AG09309 (cell line): Measurements from ENCODE around the gene MBOAT1.
"Not testable (repeated sequence)": the region's sequence is repeated elsewhere in the genome, so short reads cannot be mapped to it uniquely, and the experiment has no call there.

Source experiments
- DNase-seq: peaks from one replicate; pipeline ENCODE4 v3.0.0-alpha.2; 2010; ENCODE audit warnings: low read depth
- H3K4me3 ChIP-seq: 2 replicates; pipeline ENCODE4 v1.5.1; 2011; ENCODE audit warnings: mild to moderate bottlenecking, low read depth, low read length, moderate library complexity; ENCODE audit not compliant: control insufficient read depth
- TF ChIP-seq, protein P1 (sequence below): IDR thresholded peaks from 2 replicates; pipeline ENCODE4 v1.5.1; 2011; ENCODE audit warnings: mild to moderate bottlenecking, low read depth, low read length, inconsistent platforms; ENCODE audit not compliant: insufficient read depth, control insufficient read depth; ENCODE audit errors: missing control alignments

MBOAT1 gene

DNA sequence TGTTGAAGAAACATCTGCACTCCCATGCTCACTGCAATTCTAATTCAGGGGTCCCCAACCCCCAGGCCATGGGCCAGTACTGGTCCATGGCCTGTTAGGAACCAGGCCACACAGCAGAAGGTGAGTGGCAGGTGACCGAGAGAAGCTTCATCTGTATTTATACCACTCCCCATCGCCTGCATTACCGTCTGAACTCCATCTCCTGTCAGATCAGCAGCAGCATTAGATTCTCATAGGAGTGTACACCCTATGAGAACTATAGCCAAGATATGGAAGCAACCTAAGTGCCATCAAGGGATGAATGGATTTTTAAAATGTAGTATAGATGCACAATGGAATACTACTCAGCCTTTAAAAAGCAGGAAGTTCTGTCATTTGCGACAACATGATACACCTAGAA lies 53.2 kb downstream of the MBOAT1 start:
- H3K4me3 ChIP-seq, result no peak overlapping the region
- TF ChIP-seq, protein P1, sequence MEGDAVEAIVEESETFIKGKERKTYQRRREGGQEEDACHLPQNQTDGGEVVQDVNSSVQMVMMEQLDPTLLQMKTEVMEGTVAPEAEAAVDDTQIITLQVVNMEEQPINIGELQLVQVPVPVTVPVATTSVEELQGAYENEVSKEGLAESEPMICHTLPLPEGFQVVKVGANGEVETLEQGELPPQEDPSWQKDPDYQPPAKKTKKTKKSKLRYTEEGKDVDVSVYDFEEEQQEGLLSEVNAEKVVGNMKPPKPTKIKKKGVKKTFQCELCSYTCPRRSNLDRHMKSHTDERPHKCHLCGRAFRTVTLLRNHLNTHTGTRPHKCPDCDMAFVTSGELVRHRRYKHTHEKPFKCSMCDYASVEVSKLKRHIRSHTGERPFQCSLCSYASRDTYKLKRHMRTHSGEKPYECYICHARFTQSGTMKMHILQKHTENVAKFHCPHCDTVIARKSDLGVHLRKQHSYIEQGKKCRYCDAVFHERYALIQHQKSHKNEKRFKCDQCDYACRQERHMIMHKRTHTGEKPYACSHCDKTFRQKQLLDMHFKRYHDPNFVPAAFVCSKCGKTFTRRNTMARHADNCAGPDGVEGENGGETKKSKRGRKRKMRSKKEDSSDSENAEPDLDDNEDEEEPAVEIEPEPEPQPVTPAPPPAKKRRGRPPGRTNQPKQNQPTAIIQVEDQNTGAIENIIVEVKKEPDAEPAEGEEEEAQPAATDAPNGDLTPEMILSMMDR, result no peak
- no peak for DNase-seq

DNA sequence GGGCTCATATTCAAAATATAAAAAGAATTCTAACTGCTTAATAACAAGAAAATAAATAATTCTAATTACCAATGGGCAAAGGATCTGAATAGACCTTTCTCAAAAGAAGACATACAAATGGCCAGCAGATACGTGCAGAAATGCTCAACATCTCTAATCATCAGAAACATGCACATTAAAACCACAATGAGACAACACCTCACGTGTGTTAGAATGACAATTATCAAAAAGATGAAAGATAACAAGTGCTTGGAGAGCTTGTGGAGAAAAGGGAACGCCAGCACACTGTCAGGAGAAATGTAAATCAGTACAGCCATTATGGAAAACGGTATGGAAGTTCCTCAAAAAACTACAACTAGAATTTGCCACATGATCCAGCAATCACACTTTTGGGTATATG lies 53.6 kb downstream of the MBOAT1 start:
- TF ChIP-seq, protein P1, result no peak
- DNase-seq, result no peak
- H3K4me3 ChIP-seq, result no peak overlapping the region

DNA sequence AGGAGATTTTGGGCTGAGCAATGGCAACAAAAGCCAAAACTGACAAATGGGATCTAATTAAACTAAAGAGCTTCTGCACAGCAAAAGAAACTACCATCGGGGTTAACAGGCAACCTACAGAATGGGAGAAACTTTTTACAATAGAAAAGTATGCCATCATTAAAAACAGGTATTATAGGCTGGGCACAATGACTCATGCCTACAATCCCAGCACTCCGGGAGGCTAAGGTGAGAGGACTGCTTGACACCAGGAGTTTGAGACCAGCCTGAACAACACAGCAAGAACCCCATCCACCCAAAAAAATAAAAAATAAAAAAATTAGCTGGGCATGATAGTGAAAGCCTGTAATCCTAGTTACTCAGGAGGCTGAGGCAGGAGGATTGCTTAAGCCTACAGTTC lies 55.4 kb downstream of the MBOAT1 start:
- TF ChIP-seq, protein P1, result no peak
- no peak overlapping the region for H3K4me3 ChIP-seq
- no peak for DNase-seq

DNA sequence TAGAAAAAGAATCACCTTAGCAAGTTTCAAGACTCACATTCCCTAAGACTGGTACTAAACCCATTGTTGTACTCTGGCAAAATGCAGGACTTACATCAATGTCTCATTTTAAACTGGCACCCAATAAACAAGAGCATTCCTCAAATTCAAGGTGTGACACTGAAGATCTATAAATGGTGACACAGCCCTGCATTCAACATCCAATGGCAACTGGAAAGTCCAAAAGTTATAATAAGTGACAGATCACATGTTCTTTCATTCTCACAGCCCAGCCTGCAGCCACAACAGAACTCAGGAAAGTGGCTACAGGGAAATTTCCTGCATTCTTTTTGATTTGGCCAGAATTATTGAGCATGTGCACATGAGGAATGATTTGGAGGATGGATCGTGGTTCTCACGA lies 57.5 kb downstream of the MBOAT1 start:
- no peak for DNase-seq
- TF ChIP-seq, protein P1, result no peak
- no peak overlapping the region for H3K4me3 ChIP-seq

DNA sequence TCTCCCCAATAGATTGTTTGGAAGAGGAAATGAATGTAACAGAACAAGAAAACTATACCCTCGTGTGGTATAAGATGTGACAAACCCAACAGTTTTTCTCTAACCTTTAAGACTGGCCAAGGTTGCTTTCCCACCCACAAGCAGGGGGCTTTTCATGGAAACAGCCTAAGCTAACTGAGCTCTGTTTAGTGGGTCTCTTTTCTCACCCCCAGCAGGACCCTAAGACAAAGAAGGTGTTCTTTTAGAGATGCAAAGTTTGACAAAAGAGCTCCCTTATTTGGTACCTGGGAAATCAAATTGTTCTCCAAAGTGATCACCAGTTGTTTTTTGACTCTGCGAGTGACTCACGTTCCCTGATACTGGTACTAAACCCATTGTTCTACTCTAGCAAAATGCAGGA lies 59.1 kb downstream of the MBOAT1 start:
- H3K4me3 ChIP-seq, result no peak overlapping the region
- TF ChIP-seq, protein P1, result no peak
- no peak for DNase-seq

DNA sequence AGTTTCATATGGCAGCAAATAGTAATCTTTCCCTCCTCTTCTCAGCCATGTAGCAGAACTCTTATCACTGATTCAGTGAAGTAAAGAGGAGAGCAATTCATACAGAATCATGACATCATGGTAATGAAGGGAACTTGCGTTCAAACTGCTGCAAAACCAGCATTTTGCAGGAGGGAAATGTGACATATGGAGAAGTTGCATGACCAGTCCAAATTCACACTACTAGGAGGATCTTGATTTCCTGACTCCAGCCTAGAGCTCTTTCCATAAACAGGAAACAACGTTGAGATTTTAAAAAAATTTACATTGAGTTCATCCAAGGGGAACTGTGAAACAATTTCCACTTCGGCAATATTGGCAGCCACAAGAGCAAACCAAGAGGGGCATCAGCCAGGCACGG lies 63.8 kb downstream of the MBOAT1 start:
- no peak for DNase-seq
- no peak overlapping the region for H3K4me3 ChIP-seq
- TF ChIP-seq, protein P1, result no peak

DNA sequence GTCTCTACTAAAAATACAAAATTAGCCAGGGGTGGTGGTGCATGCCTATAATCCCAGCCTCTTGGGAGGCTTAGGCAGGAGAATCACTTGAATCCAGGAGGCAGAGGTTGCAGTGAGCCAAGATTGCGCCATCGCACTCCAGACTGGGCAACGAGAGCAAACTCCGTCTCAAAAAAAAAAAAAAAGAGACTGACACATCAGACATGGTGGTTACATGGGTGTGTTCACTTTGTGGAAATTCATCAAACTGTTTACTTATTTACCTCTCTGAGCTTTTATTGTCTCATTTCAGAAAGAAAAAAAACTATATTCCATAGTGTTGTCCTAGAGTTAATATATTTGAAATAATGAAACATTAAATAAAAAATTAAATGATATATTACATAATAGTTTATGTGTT lies 64.8 kb downstream of the MBOAT1 start:
- no peak for DNase-seq
- no peak overlapping the region for H3K4me3 ChIP-seq
- TF ChIP-seq, protein P1, result no peak

DNA sequence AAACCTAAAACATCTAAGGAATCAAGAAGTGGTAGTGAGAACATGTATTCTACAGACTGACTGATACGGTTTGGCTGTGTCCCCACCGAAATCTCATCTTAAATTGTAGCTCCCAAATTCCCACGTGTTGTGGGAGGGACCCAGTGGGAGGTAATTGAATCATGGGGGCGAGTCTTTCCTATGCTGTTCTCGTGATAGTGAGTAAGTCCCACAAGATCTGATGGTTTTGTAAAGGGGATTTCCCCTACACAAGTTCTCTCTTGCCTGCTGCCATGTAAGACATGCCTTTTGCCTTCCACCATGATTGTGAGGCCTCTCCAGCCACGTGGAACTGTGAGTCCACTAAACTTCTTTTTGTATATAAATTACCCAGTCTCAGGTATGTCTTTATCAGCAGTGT lies 65.4 kb downstream of the MBOAT1 start:
- DNase-seq, H3K4me3 ChIP-seq: not testable (repeated sequence)
